Measurements from ENCODE around the gene PTPN23. TPM values are rescaled to one million over a fixed set of nuclear protein-coding genes. Genes with fewer than 3 reads are reported as not detected.

The PTPN23 gene
- total and polyA plus RNA-seq, 2 of the 13 experiments (the other 11 are each of a cell fraction or from before 2014, with no cell fraction given), result 2.3 to 3.7 TPM

DNA sequence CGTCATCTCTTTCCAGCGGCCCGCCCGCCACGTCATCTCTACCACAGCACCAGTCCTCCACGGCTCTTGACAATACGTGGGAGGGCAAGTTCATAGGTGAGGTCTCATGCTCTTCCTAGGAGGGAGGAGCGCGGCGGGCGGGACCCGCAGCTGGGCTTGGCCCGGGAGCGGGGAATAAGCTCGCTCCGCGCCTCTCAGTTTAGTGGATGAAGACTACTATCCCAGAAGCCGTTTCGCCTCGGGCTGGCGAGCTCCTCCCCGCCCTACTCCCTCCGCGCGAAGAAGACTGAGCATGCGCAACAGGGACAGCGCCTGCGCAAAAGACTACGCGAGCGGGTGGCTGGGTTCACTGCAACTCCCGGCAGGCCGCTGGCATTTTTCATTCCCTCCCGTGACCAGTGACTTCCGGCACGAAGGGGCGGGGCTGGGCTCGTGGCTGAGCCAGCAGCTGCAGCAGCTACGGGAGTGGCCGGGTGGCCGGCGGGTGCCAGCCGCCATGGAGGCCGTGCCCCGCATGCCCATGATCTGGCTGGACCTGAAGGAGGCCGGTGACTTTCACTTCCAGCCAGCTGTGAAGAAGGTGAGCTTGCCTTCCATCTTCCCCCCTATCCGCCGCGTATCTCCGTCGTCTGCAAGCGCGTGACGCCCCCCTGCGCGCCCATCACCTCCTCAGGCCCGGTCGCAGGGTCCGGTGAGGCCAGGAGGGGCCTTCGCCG lies at the start of gene PTPN23 (continued):
- TF ChIP-seq, protein P1, sequence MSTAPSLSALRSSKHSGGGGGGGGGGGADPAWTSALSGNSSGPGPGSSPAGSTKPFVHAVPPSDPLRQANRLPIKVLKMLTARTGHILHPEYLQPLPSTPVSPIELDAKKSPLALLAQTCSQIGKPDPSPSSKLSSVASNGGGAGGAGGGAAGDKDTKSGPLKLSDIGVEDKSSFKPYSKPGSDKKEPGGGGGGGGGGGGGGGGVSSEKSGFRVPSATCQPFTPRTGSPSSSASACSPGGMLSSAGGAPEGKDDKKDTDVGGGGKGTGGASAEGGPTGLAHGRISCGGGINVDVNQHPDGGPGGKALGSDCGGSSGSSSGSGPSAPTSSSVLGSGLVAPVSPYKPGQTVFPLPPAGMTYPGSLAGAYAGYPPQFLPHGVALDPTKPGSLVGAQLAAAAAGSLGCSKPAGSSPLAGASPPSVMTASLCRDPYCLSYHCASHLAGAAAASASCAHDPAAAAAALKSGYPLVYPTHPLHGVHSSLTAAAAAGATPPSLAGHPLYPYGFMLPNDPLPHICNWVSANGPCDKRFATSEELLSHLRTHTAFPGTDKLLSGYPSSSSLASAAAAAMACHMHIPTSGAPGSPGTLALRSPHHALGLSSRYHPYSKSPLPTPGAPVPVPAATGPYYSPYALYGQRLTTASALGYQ (CRISPR knock-in tag; IDR thresholded peaks at IDR 0.05), result peak; percentile 75
- TF ChIP-seq, protein P2, sequence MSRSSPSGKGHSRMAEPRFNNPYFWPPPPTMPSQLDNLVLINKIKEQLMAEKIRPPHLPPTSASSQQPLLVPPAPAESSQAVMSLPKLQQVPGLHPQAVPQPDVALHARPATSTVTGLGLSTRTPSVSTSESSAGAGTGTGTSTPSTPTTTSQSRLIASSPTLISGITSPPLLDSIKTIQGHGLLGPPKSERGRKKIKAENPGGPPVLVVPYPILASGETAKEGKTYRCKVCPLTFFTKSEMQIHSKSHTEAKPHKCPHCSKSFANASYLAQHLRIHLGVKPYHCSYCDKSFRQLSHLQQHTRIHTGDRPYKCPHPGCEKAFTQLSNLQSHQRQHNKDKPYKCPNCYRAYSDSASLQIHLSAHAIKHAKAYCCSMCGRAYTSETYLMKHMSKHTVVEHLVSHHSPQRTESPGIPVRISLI (CRISPR knock-in tag; IDR thresholded peaks at IDR 0.05; ENCODE audit: borderline replicate concordance), result peak; percentile 44
- TF ChIP-seq ZSCAN25 (CRISPR knock-in tag; IDR thresholded peaks at IDR 0.05) (no peak; the same call in 1 of the 2 replicates), HES4 (CRISPR knock-in tag; IDR thresholded peaks at IDR 0.05; ENCODE audit: borderline replicate concordance) (peak; percentile 26; the same call in 1 of the 2 replicates), ZC3H4 (CRISPR knock-in tag; IDR thresholded peaks at IDR 0.05; ENCODE audit: borderline replicate concordance) (no peak), NFIC (IDR thresholded peaks at IDR 0.05; ENCODE audit: low read length) (no peak), ZNF225 (CRISPR knock-in tag; IDR thresholded peaks at IDR 0.05) (no peak; the same call in 1 of the 2 replicates), POLR2G (IDR thresholded peaks at IDR 0.05; ENCODE audit: low read depth, low read length) (peak; percentile 88), SRSF1 (optimal IDR thresholded peaks at IDR 0.05; ENCODE audit: low read depth, low read length) (no peak), ZNF546 (CRISPR knock-in tag; conservative IDR thresholded peaks at IDR 0.05) (peak; percentile 32; the same call in 1 of the 2 replicates), TCF7L2 (IDR thresholded peaks at IDR 0.05; ENCODE audit: low read depth, low read length) (no peak), TBL1XR1 (IDR thresholded peaks at IDR 0.05; ENCODE audit: borderline replicate concordance, low read length, partially characterized antibody) (no peak), MAF1 (CRISPR knock-in tag; IDR thresholded peaks at IDR 0.05; ENCODE audit: borderline replicate concordance) (no peak), RARG (CRISPR knock-in tag; IDR thresholded peaks at IDR 0.05; ENCODE audit: low read depth) (no peak), ISX (CRISPR knock-in tag; conservative IDR thresholded peaks at IDR 0.05) (0 out of 2 replicates have a peak, but pooled peaks have one; percentile 57)
- TF ChIP-seq, protein P3, sequence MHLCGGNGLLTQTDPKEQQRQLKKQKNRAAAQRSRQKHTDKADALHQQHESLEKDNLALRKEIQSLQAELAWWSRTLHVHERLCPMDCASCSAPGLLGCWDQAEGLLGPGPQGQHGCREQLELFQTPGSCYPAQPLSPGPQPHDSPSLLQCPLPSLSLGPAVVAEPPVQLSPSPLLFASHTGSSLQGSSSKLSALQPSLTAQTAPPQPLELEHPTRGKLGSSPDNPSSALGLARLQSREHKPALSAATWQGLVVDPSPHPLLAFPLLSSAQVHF (CRISPR knock-in tag; IDR thresholded peaks at IDR 0.05), result no peak
- TF ChIP-seq, protein P4, sequence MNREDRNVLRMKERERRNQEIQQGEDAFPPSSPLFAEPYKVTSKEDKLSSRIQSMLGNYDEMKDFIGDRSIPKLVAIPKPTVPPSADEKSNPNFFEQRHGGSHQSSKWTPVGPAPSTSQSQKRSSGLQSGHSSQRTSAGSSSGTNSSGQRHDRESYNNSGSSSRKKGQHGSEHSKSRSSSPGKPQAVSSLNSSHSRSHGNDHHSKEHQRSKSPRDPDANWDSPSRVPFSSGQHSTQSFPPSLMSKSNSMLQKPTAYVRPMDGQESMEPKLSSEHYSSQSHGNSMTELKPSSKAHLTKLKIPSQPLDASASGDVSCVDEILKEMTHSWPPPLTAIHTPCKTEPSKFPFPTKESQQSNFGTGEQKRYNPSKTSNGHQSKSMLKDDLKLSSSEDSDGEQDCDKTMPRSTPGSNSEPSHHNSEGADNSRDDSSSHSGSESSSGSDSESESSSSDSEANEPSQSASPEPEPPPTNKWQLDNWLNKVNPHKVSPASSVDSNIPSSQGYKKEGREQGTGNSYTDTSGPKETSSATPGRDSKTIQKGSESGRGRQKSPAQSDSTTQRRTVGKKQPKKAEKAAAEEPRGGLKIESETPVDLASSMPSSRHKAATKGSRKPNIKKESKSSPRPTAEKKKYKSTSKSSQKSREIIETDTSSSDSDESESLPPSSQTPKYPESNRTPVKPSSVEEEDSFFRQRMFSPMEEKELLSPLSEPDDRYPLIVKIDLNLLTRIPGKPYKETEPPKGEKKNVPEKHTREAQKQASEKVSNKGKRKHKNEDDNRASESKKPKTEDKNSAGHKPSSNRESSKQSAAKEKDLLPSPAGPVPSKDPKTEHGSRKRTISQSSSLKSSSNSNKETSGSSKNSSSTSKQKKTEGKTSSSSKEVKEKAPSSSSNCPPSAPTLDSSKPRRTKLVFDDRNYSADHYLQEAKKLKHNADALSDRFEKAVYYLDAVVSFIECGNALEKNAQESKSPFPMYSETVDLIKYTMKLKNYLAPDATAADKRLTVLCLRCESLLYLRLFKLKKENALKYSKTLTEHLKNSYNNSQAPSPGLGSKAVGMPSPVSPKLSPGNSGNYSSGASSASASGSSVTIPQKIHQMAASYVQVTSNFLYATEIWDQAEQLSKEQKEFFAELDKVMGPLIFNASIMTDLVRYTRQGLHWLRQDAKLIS (CRISPR knock-in tag; IDR thresholded peaks at IDR 0.05), result no peak
- TF ChIP-seq, protein P5, sequence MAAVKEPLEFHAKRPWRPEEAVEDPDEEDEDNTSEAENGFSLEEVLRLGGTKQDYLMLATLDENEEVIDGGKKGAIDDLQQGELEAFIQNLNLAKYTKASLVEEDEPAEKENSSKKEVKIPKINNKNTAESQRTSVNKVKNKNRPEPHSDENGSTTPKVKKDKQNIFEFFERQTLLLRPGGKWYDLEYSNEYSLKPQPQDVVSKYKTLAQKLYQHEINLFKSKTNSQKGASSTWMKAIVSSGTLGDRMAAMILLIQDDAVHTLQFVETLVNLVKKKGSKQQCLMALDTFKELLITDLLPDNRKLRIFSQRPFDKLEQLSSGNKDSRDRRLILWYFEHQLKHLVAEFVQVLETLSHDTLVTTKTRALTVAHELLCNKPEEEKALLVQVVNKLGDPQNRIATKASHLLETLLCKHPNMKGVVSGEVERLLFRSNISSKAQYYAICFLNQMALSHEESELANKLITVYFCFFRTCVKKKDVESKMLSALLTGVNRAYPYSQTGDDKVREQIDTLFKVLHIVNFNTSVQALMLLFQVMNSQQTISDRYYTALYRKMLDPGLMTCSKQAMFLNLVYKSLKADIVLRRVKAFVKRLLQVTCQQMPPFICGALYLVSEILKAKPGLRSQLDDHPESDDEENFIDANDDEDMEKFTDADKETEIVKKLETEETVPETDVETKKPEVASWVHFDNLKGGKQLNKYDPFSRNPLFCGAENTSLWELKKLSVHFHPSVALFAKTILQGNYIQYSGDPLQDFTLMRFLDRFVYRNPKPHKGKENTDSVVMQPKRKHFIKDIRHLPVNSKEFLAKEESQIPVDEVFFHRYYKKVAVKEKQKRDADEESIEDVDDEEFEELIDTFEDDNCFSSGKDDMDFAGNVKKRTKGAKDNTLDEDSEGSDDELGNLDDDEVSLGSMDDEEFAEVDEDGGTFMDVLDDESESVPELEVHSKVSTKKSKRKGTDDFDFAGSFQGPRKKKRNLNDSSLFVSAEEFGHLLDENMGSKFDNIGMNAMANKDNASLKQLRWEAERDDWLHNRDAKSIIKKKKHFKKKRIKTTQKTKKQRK (IDR thresholded peaks at IDR 0.05; ENCODE audit: low read length), result no peak

All from HepG2 (cell line).